ENCODE measurements around the gene DEF6. TPM values are rescaled to one million over a fixed set of nuclear protein-coding genes. Genes with fewer than 3 reads are reported as not detected.

The DEF6 gene
- total RNA-seq, 2 experiments from 2014 or later, result 89.9 to 90.6 TPM

- no peak overlapping the region for H3K27ac Mint-ChIP-seq
- peaks cover 20% of the 10 kb centered on the region for H3K36me3 Mint-ChIP-seq (ENCODE audit: low read depth)
- no peaks in the 10 kb centered on the region for H3K27me3 Mint-ChIP-seq (ENCODE audit: low read depth)
- H3K9me3 Mint-ChIP-seq, result no peaks in the 10 kb centered on the region
- CTCF ChIA-PET, result interaction anchor here (0.8 to 3.7 kb wide), 3 partner anchors 9 to 54 kb away, joined by 3 to 16 read pairs (median 4); partner anchors contain the start of genes DEF6 and PPARD
- no peak overlapping the region for H3K4me3 Mint-ChIP-seq
- H3K4me1 Mint-ChIP-seq (ENCODE audit: low read depth), result no peaks in the 10 kb centered on the region
- DNase-seq, result no peak
- intact Hi-C loops (cut with micrococcal nuclease), result no loop called here
Observed at GRCh38 chr6:35287671-35288396, 9.8 kb upstream of the DEF6 start.

GRCh38 chr6:35288834-35289233, 8.8 kb upstream of the DEF6 start:
- DNase-seq, result no peak
- intact Hi-C loops (cut with micrococcal nuclease), result no loop called here
- Mint-ChIP-seq H3K4me1 (ENCODE audit: low read depth) (no peaks in the 10 kb centered on the region), H3K27ac (no peak overlapping the region), H3K4me3 (no peak overlapping the region), H3K36me3 (ENCODE audit: low read depth) (peaks cover 18% of the 10 kb centered on the region), H3K9me3 (no peaks in the 10 kb centered on the region), H3K27me3 (ENCODE audit: low read depth) (no peaks in the 10 kb centered on the region)
- CTCF ChIA-PET, result interaction anchor here (0.8 to 1.7 kb wide), 4 partner anchors 26 to 179 kb away, joined by 3 to 5 read pairs (median 4); no protein-coding TSS in a partner anchor

- Mint-ChIP-seq H3K27ac (no peak overlapping the region), H3K27me3 (ENCODE audit: low read depth) (no peaks in the 10 kb centered on the region), H3K4me3 (no peak overlapping the region), H3K4me1 (ENCODE audit: low read depth) (no peaks in the 10 kb centered on the region), H3K9me3 (no peaks in the 10 kb centered on the region), H3K36me3 (ENCODE audit: low read depth) (peaks cover 15% of the 10 kb centered on the region)
- CTCF ChIA-PET, result interaction anchor here (2.8 kb wide), 1 partner anchor 36 kb away, joined by 27 read pairs; no protein-coding TSS in a partner anchor
- DNase-seq, result no peak
- intact Hi-C loops (cut with micrococcal nuclease), result no loop called here
Observed at GRCh38 chr6:35291491-35291890, 6.1 kb upstream of the DEF6 start.

GRCh38 chr6:35292494-35292893, 5.1 kb upstream of the DEF6 start:
- Mint-ChIP-seq H3K4me3 (no peak overlapping the region), H3K36me3 (ENCODE audit: low read depth) (peaks cover 12% of the 10 kb centered on the region), H3K27me3 (ENCODE audit: low read depth) (no peaks in the 10 kb centered on the region), H3K4me1 (ENCODE audit: low read depth) (peaks cover 2% of the 10 kb centered on the region), H3K27ac (no peak overlapping the region), H3K9me3 (no peaks in the 10 kb centered on the region)
- CTCF ChIA-PET, result interaction anchor here (1.0 to 2.8 kb wide), 3 partner anchors 35 to 69 kb away, joined by 3 to 27 read pairs (median 10); partner anchors contain the start of gene PPARD
- intact Hi-C loops (cut with micrococcal nuclease), result no loop called here
- no peak for DNase-seq

DNA sequence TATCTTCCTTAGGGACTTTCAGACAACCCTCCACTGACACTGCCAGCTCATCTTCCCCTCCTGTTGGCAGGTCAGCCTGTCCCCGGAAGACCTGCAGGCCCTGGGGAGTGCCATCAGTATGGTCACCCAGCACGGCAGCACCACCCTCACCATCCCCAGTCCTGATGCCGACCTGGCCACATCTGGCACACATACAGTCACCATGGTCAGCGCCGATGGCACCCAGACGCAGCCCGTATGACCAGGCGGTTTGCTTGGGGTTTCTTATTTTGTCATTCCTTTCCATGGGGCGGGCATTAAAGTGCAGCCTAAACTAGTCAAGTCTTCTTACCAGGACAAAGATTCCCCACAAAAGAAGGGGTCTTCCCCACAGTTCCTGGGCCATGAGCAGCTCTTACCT, 3.9 kb upstream of the DEF6 start:
- CTCF ChIA-PET, result interaction anchor here (0.5 to 2.8 kb wide), 15 partner anchors 8 to 185 kb away, joined by 3 to 27 read pairs (median 4); partner anchors contain the start of genes PPARD and RPL10A
- Mint-ChIP-seq H3K27ac (no peak overlapping the region), H3K4me1 (ENCODE audit: low read depth) (peaks cover 2% of the 10 kb centered on the region), H3K4me3 (no peak overlapping the region), H3K9me3 (no peaks in the 10 kb centered on the region), H3K27me3 (ENCODE audit: low read depth) (no peaks in the 10 kb centered on the region), H3K36me3 (ENCODE audit: low read depth) (peaks cover 12% of the 10 kb centered on the region)
- intact Hi-C loops (cut with micrococcal nuclease), result no loop called here
- no peak for DNase-seq

GRCh38 chr6:35294308-35294945, 3.2 kb upstream of the DEF6 start:
- DNase-seq, result peak; percentile 64
- H3K4me3 Mint-ChIP-seq, result no peak overlapping the region
- CTCF ChIA-PET, result interaction anchor here (0.5 to 7.3 kb wide), 15 partner anchors 9 to 184 kb away, joined by 3 to 103 read pairs (median 4); partner anchors contain the start of genes FANCE, PPARD and RPL10A
- no peak overlapping the region for H3K27ac Mint-ChIP-seq
- no peaks in the 10 kb centered on the region for H3K27me3 Mint-ChIP-seq (ENCODE audit: low read depth)
- intact Hi-C loops (cut with micrococcal nuclease), result no loop called here
- H3K36me3 Mint-ChIP-seq (ENCODE audit: low read depth), result peaks cover 9% of the 10 kb centered on the region
- H3K9me3 Mint-ChIP-seq, result no peaks in the 10 kb centered on the region
- H3K4me1 Mint-ChIP-seq (ENCODE audit: low read depth), result peaks cover 8% of the 10 kb centered on the region

DNA sequence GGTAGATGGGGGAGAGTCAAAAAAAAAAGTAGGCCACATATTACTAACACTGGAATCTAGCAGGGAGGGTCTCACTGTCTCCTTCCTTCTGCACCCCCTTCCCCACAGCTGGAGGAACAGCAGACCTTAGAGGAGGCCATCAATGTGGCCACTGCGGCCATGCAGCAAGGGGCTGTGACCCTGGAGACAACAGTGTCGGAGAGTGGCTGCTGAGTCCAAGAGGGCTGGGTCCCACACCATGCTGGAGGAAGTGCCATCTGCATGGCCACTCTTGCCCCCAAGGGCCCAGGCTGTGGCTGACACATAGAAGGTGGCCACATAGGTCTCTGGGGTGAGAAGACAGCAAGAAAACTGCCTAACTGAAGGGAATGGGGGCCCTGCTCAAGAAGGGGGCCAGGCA, 2.6 kb upstream of the DEF6 start:
- DNase-seq, result no peak
- peaks cover 13% of the 10 kb centered on the region for H3K4me1 Mint-ChIP-seq (ENCODE audit: low read depth)
- no peaks in the 10 kb centered on the region for H3K27me3 Mint-ChIP-seq (ENCODE audit: low read depth)
- CTCF ChIA-PET, result interaction anchor here (0.6 to 7.5 kb wide), 4 partner anchors 16 to 154 kb away, joined by 3 to 188 read pairs (median 54); partner anchors contain the start of gene FANCE
- H3K36me3 Mint-ChIP-seq (ENCODE audit: low read depth), result peaks cover 9% of the 10 kb centered on the region
- H3K27ac Mint-ChIP-seq, result no peak overlapping the region
- H3K9me3 Mint-ChIP-seq, result no peaks in the 10 kb centered on the region
- intact Hi-C loops (cut with micrococcal nuclease), result no loop called here
- H3K4me3 Mint-ChIP-seq, result no peak overlapping the region

DNA sequence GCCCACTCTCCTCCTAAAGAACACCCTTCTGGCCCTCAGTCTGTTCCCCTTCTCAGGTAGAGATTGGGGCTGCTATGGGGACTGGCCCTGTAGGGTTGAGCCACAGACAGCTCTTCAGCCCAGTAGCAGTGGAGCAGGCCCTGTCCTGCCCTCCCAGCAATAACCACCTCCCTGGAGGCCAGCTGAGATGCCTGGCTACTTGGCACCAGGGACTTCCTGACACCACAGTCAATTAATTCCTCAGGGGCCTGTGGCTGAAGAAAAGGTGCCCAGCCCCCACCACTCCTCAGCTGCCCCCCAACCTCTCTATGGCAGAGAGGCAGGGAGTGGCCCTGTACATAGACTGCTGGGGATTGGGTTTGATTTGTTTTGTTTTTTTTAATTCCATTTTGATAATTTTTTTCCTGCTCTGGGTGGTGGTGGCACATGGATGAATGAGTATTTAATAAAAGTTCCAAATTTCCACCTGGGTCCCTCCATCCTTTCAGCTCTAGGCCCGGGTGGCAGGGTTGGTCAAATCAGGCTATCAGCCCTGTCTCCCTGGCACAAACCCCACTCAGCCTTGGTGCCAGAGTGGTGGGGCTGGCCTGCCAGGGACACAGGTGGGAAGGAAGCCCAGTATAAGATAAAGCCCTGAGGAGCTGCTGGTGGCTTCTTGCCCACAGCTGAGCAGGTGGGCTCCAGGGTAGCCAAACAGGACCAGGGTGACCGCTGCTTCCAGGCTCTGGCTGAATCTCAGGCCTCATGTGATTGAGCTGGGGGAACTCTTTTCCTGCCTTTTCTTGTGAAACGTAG, 1.9 kb upstream of the DEF6 start:
- H3K27me3 Mint-ChIP-seq (ENCODE audit: low read depth), result no peaks in the 10 kb centered on the region
- CTCF ChIA-PET, result interaction anchor here (0.6 to 7.5 kb wide), 15 partner anchors 9 to 181 kb away, joined by 3 to 188 read pairs (median 6); partner anchors contain the start of genes FANCE and PPARD
- H3K36me3 Mint-ChIP-seq (ENCODE audit: low read depth), result peaks cover 14% of the 10 kb centered on the region
- intact Hi-C loops (cut with micrococcal nuclease), result no loop called here
- peaks cover 20% of the 10 kb centered on the region for H3K4me1 Mint-ChIP-seq (ENCODE audit: low read depth)
- DNase-seq, result no peak
- H3K27ac Mint-ChIP-seq, result no peak overlapping the region
- H3K4me3 Mint-ChIP-seq, result no peak overlapping the region
- no peaks in the 10 kb centered on the region for H3K9me3 Mint-ChIP-seq

DNA sequence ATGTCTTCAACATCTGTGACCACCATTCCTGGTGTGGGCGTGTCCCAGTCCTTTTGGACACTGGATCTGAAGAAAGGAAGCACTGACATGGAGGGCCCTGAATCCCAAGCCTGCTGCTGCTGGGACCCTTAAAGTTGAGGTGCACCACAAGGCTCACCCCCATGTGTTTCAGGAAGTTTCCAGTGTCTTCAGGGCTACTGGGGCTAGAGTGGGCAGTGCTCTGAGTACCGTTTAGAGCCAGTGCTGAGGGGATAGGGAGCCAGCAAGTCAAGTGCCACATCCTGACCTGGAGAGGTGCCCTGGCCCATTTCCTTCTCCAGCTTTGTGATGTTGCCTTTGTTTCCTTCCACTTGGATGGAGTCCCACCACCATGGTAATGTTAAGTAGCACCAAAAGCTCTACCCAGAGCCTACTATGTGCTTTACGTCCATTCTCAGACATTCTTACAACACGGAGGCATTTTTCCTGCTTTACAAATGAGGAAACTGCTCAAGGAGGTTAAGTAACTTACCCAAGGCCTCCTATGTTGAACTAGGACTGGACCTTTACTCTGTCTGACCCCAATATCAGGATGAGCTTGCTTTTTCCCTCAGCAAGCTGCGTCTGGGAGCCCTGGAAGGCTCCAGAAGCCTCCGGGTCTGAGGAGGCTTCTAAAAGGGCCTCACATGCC, 552 bp upstream of the DEF6 start:
- DNase-seq, result no peak
- Mint-ChIP-seq H3K4me1 (ENCODE audit: low read depth) (peaks cover 33% of the 10 kb centered on the region), H3K4me3 (peak overlapping the region; percentile 81), H3K27ac (peak overlapping the region; percentile 94), H3K9me3 (no peaks in the 10 kb centered on the region), H3K27me3 (ENCODE audit: low read depth) (no peaks in the 10 kb centered on the region), H3K36me3 (ENCODE audit: low read depth) (peaks cover 15% of the 10 kb centered on the region)
- CTCF ChIA-PET, result interaction anchor here (0.6 to 7.5 kb wide), 31 partner anchors 8 to 257 kb away, joined by 3 to 188 read pairs (median 4); partner anchors contain the start of genes FANCE, PPARD and RPL10A
- intact Hi-C loops (cut with micrococcal nuclease), result loop anchor here (1.0 kb wide), 5 partner anchors 30 to 440 kb away; partner anchors contain the start of genes ARMC12, PPARD and RPL10A

DNA sequence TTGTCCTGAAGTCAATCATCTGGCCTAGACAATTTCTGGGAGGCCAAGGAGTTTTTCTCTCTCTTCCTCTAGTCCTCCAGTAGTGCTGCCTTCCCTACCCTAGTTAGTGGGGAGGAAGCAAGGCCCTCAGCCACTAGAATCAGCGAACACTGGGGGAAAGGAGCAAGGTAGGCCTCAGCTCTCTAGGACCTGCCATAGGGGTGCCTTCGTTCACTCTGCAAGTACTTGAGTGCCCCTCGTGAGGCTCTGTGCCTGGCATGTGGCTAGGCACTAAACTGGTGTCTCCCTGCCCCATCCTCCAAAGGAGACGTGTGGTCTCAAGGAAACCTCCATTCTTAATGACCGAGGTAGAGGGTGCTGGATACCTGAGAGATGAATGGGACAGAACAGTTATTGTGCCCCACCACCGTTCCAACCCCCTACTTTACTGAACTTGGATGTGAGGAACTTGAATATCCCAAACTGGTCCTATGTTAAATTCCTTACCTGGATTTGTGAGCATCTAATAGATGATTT, 1.1 kb downstream of the DEF6 start:
- Mint-ChIP-seq H3K4me3 (peak overlapping the region; percentile 81), H3K27me3 (ENCODE audit: low read depth) (no peaks in the 10 kb centered on the region), H3K9me3 (no peaks in the 10 kb centered on the region), H3K4me1 (ENCODE audit: low read depth) (peaks cover 48% of the 10 kb centered on the region), H3K27ac (peak overlapping the region; percentile 94), H3K36me3 (ENCODE audit: low read depth) (peaks cover 15% of the 10 kb centered on the region)
- DNase-seq, result peak; percentile 43
- CTCF ChIA-PET, result interaction anchor here (0.7 to 7.5 kb wide), 15 partner anchors 9 to 177 kb away, joined by 3 to 188 read pairs (median 6); partner anchors contain the start of genes FANCE, PPARD and RPL10A
- intact Hi-C loops (cut with micrococcal nuclease), result loop anchor here (1.0 kb wide), 1 partner anchor 12 kb away; no protein-coding TSS in a partner anchor

DNA sequence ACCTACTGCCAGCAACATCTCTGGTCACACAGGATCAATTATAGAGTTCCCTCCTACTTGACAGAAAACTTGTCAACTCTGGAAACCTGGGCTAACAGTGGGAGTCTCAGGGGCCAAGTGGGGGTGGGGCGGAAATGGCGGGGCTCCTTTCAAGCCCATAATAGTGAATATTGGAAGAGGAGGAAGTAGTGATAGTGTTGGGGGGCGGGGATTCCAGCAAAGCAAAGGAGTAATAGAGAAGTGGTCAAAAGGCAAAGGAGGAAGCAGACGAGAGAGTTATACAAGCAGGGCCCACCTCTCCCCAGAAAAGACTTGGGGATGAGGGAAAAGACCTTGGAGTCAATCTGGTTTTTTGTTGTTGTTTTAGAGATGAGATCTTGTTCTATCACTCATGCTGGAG, 2.1 kb downstream of the DEF6 start:
- intact Hi-C loops (cut with micrococcal nuclease), result no loop called here
- Mint-ChIP-seq H3K9me3 (no peaks in the 10 kb centered on the region), H3K27ac (peak overlapping the region; percentile 94), H3K36me3 (ENCODE audit: low read depth) (peaks cover 20% of the 10 kb centered on the region), H3K4me1 (ENCODE audit: low read depth) (peaks cover 58% of the 10 kb centered on the region), H3K4me3 (peak overlapping the region; percentile 81), H3K27me3 (ENCODE audit: low read depth) (no peaks in the 10 kb centered on the region)
- CTCF ChIA-PET, result interaction anchor here (0.9 to 7.5 kb wide), 5 partner anchors 10 to 150 kb away, joined by 3 to 188 read pairs (median 4); partner anchors contain the start of gene FANCE
- DNase-seq, result peak; percentile 57
